Measurements from ENCODE around the gene CPNE5.
"Not testable (repeated sequence)": the region's sequence is repeated elsewhere in the genome, so short reads cannot be mapped to it uniquely, and the experiment has no call there.

CPNE5 gene

GRCh38 chr6:36813047-36813446 is 26.2 kb downstream of the CPNE5 start:
- not testable (repeated sequence) for DNase-seq

- no peak for DNase-seq
Observed at GRCh38 chr6:36809941-36810803, 29.1 kb downstream of the CPNE5 start.

GRCh38 chr6:36809156-36809555 is 30.1 kb downstream of the CPNE5 start:
- DNase-seq: no peak

GRCh38 chr6:36808634-36809033 is 30.6 kb downstream of the CPNE5 start:
- DNase-seq: no peak

GRCh38 chr6:36807750-36808149 is 31.5 kb downstream of the CPNE5 start:
- DNase-seq: no peak

- no peak for DNase-seq
Observed at GRCh38 chr6:36807143-36807542, 32.1 kb downstream of the CPNE5 start.

- no peak for DNase-seq
Observed at GRCh38 chr6:36805917-36806316, 33.3 kb downstream of the CPNE5 start.

- no peak for DNase-seq
Observed at GRCh38 chr6:36805096-36805797, 34.0 kb downstream of the CPNE5 start.

- no peak for DNase-seq
Observed at GRCh38 chr6:36804563-36804962, 34.7 kb downstream of the CPNE5 start.

- DNase-seq: no peak
Observed at GRCh38 chr6:36803908-36804307, 35.3 kb downstream of the CPNE5 start.

- DNase-seq: no peak
Observed at GRCh38 chr6:36803482-36803881, 35.8 kb downstream of the CPNE5 start.

GRCh38 chr6:36800223-36801076 is 38.8 kb downstream of the CPNE5 start:
- no peak for DNase-seq

- DNase-seq: no peak
Observed at GRCh38 chr6:36798852-36799251, 40.4 kb downstream of the CPNE5 start.

- DNase-seq: no peak
Observed at GRCh38 chr6:36797653-36798052, 41.6 kb downstream of the CPNE5 start.

- no peak for DNase-seq
Observed at GRCh38 chr6:36797055-36797454, 42.2 kb downstream of the CPNE5 start.

- DNase-seq: no peak
Observed at GRCh38 chr6:36794713-36795065, 44.6 kb downstream of the CPNE5 start.

- no peak for DNase-seq
Observed at GRCh38 chr6:36793913-36794712, 45.1 kb downstream of the CPNE5 start.

GRCh38 chr6:36793296-36793912 is 45.8 kb downstream of the CPNE5 start:
- no peak for DNase-seq

GRCh38 chr6:36791521-36792135 is 47.6 kb downstream of the CPNE5 start:
- DNase-seq: no peak

GRCh38 chr6:36791085-36791484 is 48.2 kb downstream of the CPNE5 start:
- DNase-seq: no peak

- DNase-seq: no peak
Observed at GRCh38 chr6:36788768-36789167, 50.5 kb downstream of the CPNE5 start.

- no peak for DNase-seq
Observed at GRCh38 chr6:36788186-36788585, 51.1 kb downstream of the CPNE5 start.
